ENCODE measurements around the gene ZDHHC22. TPM values are rescaled to one million over a fixed set of nuclear protein-coding genes. Genes with fewer than 3 reads are reported as not detected.

The ZDHHC22 gene
- total RNA-seq, 1 donor: not detected

- H3K79me2 ChIP-seq (ENCODE audit: insufficient read depth, low read length): no peaks in the 10 kb centered on the region
- H3K4me1 ChIP-seq (ENCODE audit: insufficient read depth, low read length): no peaks in the 10 kb centered on the region
- no peak overlapping the region for H3K4me2 ChIP-seq (ENCODE audit: insufficient read depth, low read length)
- no peaks in the 10 kb centered on the region for H3K36me3 ChIP-seq (ENCODE audit: insufficient read depth, low read length)
- TF ChIP-seq, protein P1, sequence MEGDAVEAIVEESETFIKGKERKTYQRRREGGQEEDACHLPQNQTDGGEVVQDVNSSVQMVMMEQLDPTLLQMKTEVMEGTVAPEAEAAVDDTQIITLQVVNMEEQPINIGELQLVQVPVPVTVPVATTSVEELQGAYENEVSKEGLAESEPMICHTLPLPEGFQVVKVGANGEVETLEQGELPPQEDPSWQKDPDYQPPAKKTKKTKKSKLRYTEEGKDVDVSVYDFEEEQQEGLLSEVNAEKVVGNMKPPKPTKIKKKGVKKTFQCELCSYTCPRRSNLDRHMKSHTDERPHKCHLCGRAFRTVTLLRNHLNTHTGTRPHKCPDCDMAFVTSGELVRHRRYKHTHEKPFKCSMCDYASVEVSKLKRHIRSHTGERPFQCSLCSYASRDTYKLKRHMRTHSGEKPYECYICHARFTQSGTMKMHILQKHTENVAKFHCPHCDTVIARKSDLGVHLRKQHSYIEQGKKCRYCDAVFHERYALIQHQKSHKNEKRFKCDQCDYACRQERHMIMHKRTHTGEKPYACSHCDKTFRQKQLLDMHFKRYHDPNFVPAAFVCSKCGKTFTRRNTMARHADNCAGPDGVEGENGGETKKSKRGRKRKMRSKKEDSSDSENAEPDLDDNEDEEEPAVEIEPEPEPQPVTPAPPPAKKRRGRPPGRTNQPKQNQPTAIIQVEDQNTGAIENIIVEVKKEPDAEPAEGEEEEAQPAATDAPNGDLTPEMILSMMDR (IDR thresholded peaks at IDR 0.05; ENCODE audit: extremely low read depth, low read depth, low read length): no peak
- no peaks in the 10 kb centered on the region for H3K9me3 ChIP-seq (ENCODE audit: low read depth, low read length)
- no peak overlapping the region for H2AFZ ChIP-seq (ENCODE audit: low read length)
- H3K27ac ChIP-seq (ENCODE audit: low read depth, low read length): no peak overlapping the region
- DNase-seq (ENCODE audit: insufficient read length, low spot score, missing footprints): no peak
- H3K4me3 ChIP-seq (ENCODE audit: insufficient read depth, low read length): no peak overlapping the region
- H3K27me3 ChIP-seq (ENCODE audit: insufficient read depth, low read length): peaks cover 47% of the 10 kb centered on the region
- H4K20me1 ChIP-seq (ENCODE audit: insufficient read depth, low read length): peaks cover 4% of the 10 kb centered on the region
These were observed 11.2 kb downstream of the ZDHHC22 start for GRCh38 chr14:77130386-77130785.

- Histone ChIP-seq H3K4me1 (ENCODE audit: insufficient read depth, low read length) (peaks cover 5% of the 10 kb centered on the region), H3K27me3 (ENCODE audit: insufficient read depth, low read length) (peaks cover 47% of the 10 kb centered on the region)
These were observed 13.1 kb downstream of the ZDHHC22 start for GRCh38 chr14:77128414-77128891.

GRCh38 chr14:77126461-77126990 is 15.1 kb downstream of the ZDHHC22 start:
- no peaks in the 10 kb centered on the region for H3K79me2 ChIP-seq (ENCODE audit: insufficient read depth, low read length)
- no peaks in the 10 kb centered on the region for H3K36me3 ChIP-seq (ENCODE audit: insufficient read depth, low read length)
- H3K4me2 ChIP-seq (ENCODE audit: insufficient read depth, low read length): no peak overlapping the region
- DNase-seq (ENCODE audit: insufficient read length, low spot score, missing footprints): peak; percentile 69
- no peak overlapping the region for H3K27ac ChIP-seq (ENCODE audit: low read depth, low read length)
- H3K9me3 ChIP-seq (ENCODE audit: low read depth, low read length): no peaks in the 10 kb centered on the region
- H3K4me3 ChIP-seq (ENCODE audit: insufficient read depth, low read length): no peak overlapping the region
- H2AFZ ChIP-seq (ENCODE audit: low read length): no peak overlapping the region
- H3K4me1 ChIP-seq (ENCODE audit: insufficient read depth, low read length): peaks cover 5% of the 10 kb centered on the region
- TF ChIP-seq, protein P1 (IDR thresholded peaks at IDR 0.05; ENCODE audit: extremely low read depth, low read depth, low read length): no peak
- peaks cover 42% of the 10 kb centered on the region for H3K27me3 ChIP-seq (ENCODE audit: insufficient read depth, low read length)
- peaks cover 8% of the 10 kb centered on the region for H4K20me1 ChIP-seq (ENCODE audit: insufficient read depth, low read length)

More at GRCh38 chr14:77128414-77128891, 13.1 kb downstream of the ZDHHC22 start:
- Histone ChIP-seq H3K4me3 (ENCODE audit: insufficient read depth, low read length) (no peak overlapping the region), H3K36me3 (ENCODE audit: insufficient read depth, low read length) (no peaks in the 10 kb centered on the region), H2AFZ (ENCODE audit: low read length) (no peak overlapping the region), H3K79me2 (ENCODE audit: insufficient read depth, low read length) (no peaks in the 10 kb centered on the region), H3K9me3 (ENCODE audit: low read depth, low read length) (no peaks in the 10 kb centered on the region), H4K20me1 (ENCODE audit: insufficient read depth, low read length) (peaks cover 4% of the 10 kb centered on the region), H3K4me2 (ENCODE audit: insufficient read depth, low read length) (no peak overlapping the region), H3K27ac (ENCODE audit: low read depth, low read length) (no peak overlapping the region)
- TF ChIP-seq, protein P1 (IDR thresholded peaks at IDR 0.05; ENCODE audit: extremely low read depth, low read depth, low read length): no peak
- DNase-seq (ENCODE audit: insufficient read length, low spot score, missing footprints): no peak

- H3K27ac ChIP-seq (ENCODE audit: low read depth, low read length): no peak overlapping the region
- no peak overlapping the region for H2AFZ ChIP-seq (ENCODE audit: low read length)
- peaks cover 42% of the 10 kb centered on the region for H3K27me3 ChIP-seq (ENCODE audit: insufficient read depth, low read length)
- H3K36me3 ChIP-seq (ENCODE audit: insufficient read depth, low read length): no peaks in the 10 kb centered on the region
- DNase-seq (ENCODE audit: insufficient read length, low spot score, missing footprints): peak; percentile 60
- TF ChIP-seq, protein P1 (IDR thresholded peaks at IDR 0.05; ENCODE audit: extremely low read depth, low read depth, low read length): no peak
- no peak overlapping the region for H3K4me2 ChIP-seq (ENCODE audit: insufficient read depth, low read length)
- H3K9me3 ChIP-seq (ENCODE audit: low read depth, low read length): no peaks in the 10 kb centered on the region
- peaks cover 5% of the 10 kb centered on the region for H3K4me1 ChIP-seq (ENCODE audit: insufficient read depth, low read length)
- no peak overlapping the region for H3K4me3 ChIP-seq (ENCODE audit: insufficient read depth, low read length)
- peaks cover 8% of the 10 kb centered on the region for H4K20me1 ChIP-seq (ENCODE audit: insufficient read depth, low read length)
- H3K79me2 ChIP-seq (ENCODE audit: insufficient read depth, low read length): no peaks in the 10 kb centered on the region
These were observed 15.7 kb downstream of the ZDHHC22 start for GRCh38 chr14:77125823-77126325.

Data from osteoblast (primary cell).